HG02981 (cell line): ENCODE data around the gene BHLHE41.
A peak's percentile ranks its signal among the peaks of the same experiment; 100 is the strongest.

ENCODE experiments used
- ATAC-seq: cut with Tn5 transposase; IDR thresholded peaks from one replicate; pipeline ENCODE4 v1.9.1; 2021; ENCODE audit warnings: mild to moderate bottlenecking, moderate library complexity; ENCODE audit not compliant: unreplicated experiment

BHLHE41 gene

DNA sequence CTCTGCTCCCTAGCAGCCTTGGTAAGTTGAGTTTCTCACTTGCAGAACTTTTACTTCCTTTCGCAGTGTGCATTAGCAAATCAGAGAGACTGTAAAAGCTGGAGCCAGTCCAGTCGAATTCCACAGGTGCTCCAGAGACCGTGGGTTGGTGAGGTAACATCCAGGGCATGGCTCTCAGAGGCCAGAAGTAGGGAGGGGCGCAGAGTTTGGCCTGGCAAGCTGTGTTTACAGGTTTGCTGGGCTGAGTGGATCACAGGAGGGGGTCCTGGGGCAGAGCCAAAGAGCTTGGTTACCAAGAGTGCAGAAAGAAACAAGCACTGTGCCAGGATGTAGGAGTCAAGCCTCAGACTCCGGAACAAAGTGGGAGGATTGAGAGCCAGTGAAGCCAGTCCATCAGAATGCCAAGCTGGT is 10.2 kb upstream of the BHLHE41 start:
- ATAC-seq: no peak

DNA sequence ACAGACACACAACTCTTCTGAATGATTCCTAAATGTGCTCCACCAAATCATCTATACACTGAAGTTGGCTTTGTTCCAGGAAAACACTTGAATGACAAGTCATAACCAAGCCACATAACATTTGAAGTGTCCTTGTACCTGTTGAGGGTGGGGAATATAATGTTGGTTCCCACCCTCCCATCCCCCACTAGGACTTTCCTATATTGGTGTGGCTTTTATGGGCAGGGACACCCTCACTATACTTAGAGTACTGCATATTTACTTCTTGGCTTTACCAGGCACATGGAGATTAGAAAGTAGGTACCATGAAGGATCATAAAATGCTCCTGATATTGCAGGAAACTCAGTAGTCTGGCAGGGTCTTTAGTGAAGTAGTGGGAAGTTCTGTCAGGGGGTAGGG is 9.7 kb upstream of the BHLHE41 start:
- ATAC-seq: no peak

DNA sequence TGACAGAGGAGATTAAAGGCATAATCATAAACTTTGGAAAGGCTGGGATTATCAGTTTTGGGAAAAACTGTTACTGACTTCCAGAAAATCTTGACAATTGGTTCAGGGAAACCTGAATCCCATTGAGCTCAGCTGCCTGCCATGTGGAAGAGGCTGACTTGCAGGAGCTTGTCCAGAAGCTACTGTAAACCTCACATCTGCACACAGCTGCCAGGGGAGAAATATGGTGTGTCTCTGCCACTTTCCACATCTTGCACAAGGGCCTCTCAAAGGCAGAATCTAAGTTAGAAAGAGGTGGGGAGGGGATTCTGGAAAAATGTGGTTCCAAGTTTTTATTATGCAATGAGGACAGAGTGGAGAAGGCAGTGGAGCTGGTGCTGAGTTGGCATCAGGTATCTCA is 8.7 kb upstream of the BHLHE41 start:
- ATAC-seq: no peak

DNA sequence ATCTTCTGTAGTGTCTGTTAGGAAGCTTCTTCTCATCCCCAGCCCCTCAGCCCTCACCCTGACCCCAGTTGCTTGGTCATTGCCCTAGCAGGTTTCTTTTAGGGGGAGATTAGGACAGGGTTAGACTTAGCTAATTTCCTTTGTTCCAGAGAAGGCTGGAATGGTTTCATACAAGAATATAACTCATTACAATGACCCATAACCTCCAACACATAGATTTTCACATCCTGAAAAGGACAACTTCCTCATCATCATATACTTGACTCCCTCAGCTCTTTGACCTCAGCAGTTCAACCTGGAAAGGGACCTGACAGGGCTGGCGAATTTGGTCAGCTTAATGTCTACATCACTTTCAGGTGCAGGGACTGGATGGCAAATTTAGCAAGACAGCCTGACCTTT is 8.0 kb upstream of the BHLHE41 start:
- ATAC-seq: no peak

DNA sequence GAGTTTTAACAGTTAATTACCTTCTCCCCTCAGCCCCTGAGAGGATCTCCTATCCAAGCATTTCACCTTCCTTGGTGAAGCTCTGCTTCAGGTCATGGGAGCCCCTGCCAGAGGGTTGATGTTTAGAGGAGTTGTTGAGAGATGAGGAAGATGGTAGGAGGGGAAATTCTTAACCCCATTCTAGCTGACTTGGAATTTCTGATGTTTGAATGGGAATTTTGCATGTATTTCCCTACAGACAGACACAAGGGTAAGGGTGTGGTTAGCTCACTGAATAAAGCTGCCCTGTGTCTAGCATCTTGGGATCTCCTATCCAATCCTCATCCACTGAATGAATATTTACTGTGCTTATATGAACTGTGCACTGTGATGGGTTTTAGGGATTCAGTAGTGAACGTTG is 7.1 kb upstream of the BHLHE41 start:
- no peak for ATAC-seq

DNA sequence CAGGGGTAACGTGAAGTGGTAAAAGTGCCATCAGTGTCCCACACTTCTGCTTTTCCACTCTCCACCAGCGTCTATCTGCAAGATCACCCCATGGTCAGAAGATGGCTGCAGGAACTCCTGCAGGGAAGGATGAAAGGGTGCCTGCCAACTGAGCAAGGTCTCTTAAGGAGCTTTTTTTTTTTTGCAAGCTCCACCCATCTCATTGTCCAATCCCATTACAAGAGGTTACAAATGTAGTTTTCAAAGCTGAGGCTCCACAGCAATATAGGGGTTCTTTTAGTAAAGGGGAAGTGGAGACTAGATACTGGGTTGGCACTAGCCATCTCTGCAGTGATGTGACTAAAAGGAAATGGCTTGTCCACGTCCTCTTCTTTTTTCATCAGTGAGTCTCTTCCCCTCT is 5.9 kb upstream of the BHLHE41 start:
- ATAC-seq: no peak

DNA sequence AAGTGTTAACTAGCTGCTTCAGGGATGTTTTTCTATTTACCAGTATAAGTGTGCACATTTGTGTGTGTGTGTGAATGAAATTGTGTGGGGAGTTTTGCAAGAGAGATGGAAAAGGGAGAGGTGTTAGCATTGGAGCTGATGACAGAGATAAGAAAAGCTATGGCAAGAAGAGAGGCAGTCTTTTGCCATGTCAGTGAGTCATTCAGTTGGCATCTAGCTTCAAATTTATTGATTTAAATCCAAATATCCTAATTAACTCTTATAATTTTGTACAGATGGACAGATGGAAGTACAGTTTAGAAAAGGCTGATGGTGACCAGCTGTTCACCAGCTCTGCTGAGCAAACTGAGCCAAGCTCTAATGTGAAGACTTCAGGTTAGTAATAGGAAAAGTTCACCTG is 3.3 kb upstream of the BHLHE41 start:
- ATAC-seq: no peak

DNA sequence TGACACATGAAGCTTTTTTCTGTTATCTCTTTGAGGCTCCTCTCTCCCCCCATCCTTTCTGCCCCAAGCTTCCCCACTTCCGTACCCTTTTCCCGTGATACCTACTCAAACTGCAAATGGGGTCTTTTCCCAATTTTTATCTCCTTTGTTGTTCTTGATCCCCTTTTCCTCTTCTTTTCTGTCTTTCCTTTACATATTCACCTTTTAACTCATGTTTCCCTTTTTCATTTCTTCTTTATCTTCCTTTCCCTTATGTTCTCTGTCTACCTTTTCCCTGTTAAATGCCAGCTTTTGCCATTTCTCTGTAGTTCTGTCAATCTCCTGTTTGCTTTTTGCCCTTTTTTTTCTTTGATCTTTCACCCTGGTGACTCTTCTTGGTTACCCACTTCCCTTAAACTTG is 2.6 kb upstream of the BHLHE41 start:
- no peak for ATAC-seq

DNA sequence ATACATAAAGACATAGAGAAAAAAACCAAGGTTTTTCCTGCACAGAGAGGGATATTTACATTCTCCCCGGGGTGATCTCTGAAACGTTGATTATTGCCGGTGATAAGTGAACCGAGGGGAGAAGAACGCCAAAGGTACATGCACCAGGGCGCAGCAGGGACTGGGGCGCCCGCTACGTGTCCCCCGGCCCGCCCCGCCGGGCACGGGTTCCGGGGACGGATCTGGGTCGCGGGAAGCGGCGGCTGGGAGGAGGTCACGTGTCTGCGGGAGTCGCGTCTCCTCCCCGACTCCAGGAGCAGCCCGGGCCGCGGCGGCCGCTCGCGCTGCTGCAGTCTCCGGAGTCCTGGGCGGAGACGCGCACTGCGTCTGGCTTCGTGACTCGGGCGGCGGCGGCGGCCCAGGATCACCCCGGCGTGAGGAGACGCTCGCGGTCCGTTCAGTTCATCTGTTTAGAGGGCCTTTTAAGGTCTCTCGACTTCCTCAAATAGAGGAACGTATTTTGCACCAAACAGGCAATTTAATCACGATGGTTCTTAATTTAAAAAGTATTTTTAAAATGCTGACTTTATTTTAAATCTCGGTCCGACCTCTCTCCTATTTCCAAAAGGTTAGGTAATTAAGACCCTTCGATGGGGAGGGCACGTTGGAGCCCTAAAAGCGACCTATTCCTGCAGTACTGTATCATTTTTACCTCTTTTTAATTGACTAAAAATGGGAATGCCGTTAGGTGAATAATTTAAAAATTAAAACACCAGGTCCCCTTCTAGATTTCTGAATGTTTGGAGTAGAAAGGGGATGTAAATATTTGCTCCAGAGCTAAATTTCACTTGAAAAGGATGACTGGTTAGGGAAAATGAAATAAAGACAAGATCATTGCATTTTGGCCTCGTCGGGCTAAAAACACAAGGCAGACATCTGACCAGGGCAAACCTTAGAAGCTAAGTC is 1.8 kb upstream of the BHLHE41 start:
- ATAC-seq: peak; percentile 35

DNA sequence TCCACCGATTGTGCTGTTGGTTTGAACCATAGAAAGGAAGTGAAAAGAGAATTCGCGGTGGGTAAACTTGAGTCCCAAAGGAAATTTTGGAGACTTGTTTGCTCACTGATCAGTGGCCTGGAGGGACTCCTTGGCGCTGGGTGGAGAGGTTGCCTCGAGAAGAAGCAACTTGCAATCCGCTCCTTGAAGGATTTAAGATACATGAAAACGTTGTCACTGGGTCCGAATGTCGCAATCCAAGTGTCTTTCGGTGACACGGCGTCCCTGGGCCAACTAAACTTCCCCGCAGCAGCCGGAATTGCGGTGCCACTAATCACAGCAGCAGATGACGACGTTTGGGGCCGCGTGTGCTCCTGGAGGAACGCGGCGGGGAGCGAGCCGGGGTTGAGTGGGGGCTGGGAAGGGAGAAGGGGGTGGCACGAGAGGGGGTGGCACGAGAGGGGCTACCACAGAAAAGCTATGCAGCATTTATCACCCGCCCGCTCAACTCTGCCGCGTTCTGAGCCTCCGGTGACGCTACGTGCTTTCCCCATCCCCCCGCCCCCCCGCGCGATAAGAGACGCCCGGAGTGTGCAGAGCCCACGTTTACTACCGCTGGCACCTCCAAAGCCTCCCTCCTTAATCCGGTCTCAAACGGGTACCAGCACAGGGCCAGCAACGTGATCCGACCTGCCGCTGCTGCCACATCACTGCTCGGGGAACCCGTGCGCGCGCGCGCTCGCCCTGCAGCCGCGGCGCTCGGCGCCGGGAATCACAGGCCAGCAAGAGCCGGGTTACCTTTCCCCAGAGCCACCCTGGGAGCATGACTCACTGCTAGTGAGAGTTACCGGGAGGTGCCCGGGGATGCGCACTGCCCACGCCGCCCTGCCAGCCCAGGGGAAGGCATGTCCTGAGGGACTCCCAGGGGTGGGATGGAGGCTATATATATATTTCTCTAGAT is 833 bp upstream of the BHLHE41 start:
- peak; percentile 24 for ATAC-seq

DNA sequence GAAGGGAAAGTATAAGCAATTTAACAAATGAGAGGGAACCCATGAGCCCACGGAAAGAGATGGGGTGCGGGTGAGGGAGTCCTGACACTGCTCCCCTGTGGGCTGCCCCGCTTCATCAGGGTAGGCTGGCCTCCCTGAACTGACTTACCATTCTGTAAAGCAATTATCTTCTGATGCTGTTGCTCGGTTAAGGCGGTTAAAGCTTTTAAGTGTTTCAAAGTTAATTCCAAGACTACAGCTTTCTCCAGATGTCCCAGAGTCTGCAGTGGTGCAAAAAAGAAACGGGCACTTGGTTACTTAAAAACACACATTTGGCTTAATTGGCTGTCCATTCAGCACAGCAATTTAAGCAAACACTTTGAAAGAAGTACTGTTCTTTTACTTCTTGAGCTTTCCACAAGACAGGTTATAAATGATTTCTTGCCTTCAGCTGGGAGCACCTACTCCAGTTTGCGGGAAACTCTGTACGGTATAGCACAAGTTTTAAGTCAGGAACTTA is 1.3 kb downstream of the BHLHE41 start:
- ATAC-seq: no peak

DNA sequence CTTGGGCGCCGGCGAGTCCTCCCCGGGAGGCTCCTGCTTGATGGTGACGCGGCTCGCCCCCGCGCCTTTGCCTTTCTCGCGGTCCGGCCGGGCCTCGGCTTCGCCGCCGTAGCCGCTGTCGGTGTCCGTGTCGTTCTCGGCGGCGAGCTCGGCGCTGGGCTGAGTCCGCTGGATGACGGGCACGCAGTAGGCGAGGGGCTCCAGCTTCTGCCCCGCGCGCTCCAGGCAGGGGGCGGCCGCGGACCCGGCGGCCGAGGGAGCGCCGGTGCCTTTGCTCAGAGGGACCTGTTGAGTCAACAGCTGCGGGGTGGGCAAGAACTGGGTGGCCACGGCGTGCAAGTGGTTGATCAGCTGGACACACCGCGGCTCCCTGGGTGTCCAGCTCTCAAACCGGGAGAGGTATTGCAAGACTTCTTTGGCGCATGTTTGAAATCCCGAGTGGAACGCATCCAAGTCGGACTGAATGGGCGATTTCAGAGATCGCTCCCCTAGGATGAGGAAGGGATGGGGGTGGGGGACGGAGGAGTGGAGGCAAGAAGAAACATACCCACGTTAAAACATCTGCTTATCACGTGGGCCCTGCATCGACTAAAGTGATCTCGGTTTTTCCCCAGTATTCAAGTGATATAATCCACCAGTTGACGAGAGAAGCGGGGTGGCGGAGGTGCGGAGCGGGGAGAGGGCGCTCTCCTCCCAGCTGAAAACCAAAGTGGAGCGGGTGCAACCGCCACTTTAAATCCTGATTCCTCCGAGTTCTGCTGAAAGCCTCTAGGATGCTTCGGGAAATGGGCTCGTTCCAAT is 2.0 kb downstream of the BHLHE41 start:
- no peak for ATAC-seq

DNA sequence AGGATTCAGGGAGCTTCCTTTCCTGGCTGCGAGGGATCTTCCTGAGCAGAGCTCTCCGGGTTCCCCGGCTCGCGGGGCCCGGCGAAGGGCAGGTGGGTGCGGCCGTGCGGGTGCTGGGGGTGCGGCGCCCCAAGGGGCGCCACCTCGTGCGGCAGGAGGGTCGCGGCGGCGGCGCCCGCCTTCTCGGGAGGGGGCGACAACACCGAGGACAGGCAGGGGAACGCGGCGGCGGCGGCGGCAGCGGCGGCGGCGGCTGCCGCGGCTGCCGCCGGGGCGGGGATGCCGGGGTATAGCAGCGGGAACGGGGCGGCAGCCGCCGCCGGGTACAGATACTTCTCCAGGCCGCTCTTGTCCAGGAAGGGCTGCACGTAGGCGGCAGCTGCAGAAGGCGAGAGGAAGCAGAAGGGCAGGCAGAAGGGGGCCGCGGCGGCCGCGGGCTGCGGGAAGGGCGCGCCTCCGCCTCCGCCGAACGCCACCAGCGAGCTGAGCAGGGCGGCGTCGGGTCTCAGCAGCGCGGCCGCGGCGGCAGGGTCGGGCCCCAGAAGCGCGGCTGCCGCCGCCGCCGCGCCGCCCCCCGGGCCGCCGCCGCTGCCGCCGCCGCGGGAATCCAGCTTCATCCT is 2.7 kb downstream of the BHLHE41 start:
- ATAC-seq: no peak

DNA sequence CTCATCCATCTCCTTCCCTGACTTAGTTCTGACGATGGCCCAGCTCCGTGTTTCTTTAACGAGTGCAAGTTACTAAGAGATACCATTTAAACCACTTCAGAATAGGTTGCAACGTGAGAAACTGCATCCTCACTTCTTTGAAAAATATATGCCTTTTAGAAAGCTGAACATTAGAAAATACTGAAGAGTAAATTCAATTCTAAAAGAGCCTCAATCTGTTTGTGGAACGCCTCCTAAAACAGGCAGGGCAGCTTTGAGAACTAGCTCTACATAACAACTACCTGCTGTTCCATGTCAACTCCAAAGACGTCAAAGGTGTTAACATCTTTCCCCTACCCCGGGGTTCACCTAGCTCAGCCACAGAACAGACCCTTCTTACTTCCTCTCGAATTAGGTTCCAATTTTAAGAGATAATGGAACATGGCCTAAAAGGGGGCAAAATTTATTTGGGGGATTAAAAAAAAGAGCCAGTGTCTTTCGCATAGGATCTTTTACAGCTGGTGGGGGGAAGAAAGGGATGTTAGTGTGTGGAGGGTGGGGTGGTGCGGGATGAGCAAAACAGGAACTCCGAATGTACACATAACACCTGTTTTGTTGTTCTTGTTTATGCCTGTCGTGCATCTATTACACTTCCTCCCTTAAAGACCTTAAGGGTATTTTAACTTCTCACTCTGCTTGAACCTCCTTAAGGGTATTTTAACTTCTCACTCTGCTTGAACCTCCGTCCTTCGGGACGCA is 3.3 kb downstream of the BHLHE41 start:
- no peak for ATAC-seq

DNA sequence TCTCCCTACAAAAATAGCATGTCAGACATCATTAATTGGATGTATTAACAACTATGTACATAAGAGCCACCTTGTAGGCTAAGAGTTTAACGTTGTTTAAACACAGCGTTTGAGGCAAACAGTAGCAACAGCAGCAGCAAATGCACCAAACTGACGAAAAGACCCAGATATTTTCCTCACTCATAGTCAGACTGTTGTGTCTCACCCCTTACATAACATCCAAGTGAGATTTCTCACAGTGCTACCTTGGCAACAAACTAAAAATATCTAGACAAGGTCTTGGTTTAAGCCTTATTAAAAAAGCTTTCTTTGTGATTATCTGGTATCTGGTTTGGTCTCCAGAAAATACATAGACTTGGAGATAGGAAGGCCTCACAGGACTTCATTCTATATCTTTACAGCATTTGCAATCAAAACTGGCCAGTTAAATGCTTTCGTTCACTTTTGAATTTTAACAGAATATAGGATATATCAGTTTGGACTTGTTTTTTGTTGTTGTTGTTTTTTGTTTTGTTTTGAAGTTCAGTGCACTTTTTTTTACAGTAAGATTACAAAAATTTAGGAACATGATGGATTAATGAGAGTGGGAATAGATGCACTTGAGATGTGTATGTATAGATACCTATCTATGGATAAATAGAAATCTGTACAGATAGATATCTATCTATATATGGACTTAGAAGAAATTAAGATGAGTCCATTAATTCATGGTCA is 4.1 kb downstream of the BHLHE41 start:
- ATAC-seq: no peak

DNA sequence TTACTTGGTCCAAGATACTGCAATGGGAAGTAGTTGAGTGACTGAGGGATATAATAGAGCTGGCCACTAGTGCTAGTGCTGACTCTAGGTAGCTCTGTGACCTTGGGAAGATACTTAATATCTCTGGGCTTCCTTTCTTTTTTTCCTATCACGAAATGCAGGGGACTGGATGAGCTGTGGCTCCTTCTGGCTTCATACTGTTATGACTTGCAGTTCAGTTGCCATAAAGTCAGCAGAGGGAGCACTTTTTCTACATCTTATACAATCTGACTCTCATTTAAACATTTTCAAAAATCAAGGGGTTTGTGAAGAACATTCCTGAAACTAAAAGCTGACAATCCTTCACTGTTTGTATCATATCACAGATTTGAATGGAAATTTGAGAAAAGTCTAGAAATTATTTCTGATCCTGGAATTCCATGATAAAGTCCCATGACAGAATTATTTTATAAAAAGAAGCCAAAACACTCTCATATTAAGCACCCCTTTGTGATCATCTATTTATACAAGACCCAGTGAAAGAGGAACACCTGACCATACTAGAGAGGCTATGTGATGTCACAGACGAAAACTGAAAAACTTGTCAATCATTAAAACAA is 5.3 kb downstream of the BHLHE41 start:
- peak; percentile 38 for ATAC-seq

DNA sequence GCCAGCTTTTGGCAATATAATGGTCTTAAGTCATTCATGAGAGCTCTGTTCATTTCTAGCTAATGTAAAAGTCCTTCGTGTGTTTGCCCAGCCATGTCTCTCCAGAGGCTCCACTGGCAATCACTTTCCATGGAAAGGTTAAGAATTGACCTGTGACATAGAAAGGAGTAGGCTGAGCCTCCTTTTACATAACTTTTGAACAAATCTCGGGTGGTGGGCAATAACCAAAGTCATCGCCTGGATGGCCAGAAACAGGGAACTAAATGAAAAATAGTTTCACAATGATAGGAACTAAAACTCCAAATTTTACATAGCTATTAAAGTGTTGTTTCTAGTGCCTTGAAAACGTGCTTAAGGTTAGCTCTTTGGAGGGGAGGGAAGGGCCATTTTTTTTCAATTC is 6.5 kb downstream of the BHLHE41 start:
- no peak for ATAC-seq

DNA sequence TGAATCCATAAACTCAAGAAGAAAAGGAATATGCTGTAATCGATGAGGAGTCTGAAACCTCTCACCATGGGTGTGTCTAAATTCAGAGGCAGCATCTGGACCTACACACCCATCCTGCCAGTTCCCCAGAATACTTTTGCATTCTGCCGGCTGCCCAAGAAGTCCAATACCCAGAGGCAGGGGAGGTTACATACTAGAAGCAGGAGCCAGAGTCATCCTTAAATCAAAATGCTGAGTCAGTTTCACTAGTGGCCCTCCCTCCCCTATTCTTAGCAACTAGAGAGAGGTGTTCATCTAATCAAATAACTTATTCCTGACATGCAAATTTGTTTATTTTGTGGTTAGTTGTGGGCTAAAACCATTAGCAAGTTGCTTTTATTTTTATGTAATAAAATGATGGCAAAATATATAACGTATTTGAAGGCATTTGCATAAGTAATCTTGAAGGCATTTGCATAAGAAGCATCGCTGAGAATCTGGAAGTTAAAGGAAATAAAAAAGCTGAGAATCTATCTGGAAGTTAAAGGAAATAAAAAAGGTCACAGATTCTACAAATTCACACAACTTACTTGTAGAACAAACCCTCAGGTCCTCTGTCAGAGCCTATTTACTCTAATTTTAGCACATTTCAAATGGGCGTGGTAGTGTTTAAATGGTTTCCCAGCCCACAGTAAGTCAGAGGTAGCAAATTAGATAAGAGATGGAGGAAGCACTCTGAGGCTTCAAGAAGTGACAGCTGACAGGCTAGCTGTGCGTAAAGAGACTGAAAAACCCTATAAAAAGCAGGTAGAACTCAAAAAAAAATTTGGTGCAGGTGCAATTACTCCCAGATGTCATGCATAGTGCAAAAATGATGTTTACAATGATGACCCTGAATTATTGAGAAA is 7.8 kb downstream of the BHLHE41 start:
- no peak for ATAC-seq
